Hepatocyte (in vitro differentiated cells): ENCODE measurements around the gene FAM193A. TPM values are rescaled to one million over a fixed set of nuclear protein-coding genes. Genes with fewer than 3 reads are reported as not detected.

Experiments used
- DNase-seq: peaks from one replicate; pipeline ENCODE4 v3.0.0-alpha.2; 2016; ENCODE audit warnings: low spot score
- H2AFZ ChIP-seq: fragments of 200-600 bp; sonication (generic); 2 replicates; pipeline ENCODE4 v1.6.0; 2016; ENCODE audit warnings: antibody characterized with exemption, mild to moderate bottlenecking
- H3K27ac ChIP-seq: fragments of 200-600 bp; sonication (generic); 2 replicates; pipeline ENCODE4 v1.5.1; 2016; ENCODE audit warnings: mild to moderate bottlenecking
- H3K27me3 ChIP-seq: fragments of 200-600 bp; sonication (generic); 2 replicates; pipeline ENCODE4 v1.6.1; 2016
- H3K36me3 ChIP-seq: fragments of 200-600 bp; sonication (generic); replicated peaks from 2 replicates; pipeline ENCODE4 v1.5.1; 2016; ENCODE audit warnings: low read depth; ENCODE audit not compliant: insufficient read depth
- H3K4me1 ChIP-seq: fragments of 200-600 bp; sonication (generic); 2 replicates; pipeline ENCODE4 v1.5.1; 2016; ENCODE audit warnings: mild to moderate bottlenecking, moderate library complexity; ENCODE audit not compliant: insufficient read depth
- H3K4me2 ChIP-seq: fragments of 200-600 bp; sonication (generic); 2 replicates; pipeline ENCODE4 v1.6.0; 2016
- H3K4me3 ChIP-seq: fragments of 200-600 bp; sonication (generic); 2 replicates; pipeline ENCODE4 v1.5.1; 2016; ENCODE audit warnings: mild to moderate bottlenecking
- H3K79me2 ChIP-seq: fragments of 200-600 bp; sonication (generic); 2 replicates; pipeline ENCODE4 v1.6.0; 2017; ENCODE audit warnings: mild to moderate bottlenecking
- H3K9me2 ChIP-seq: fragments of 200-600 bp; sonication (generic); replicated peaks from 2 replicates; pipeline ENCODE4 v1.6.0; 2017; ENCODE audit warnings: mild to moderate bottlenecking; ENCODE audit not compliant: insufficient read depth
- H3K9me3 ChIP-seq: fragments of 200-600 bp; sonication (generic); 2 replicates; pipeline ENCODE4 v1.5.1; 2016; ENCODE audit warnings: low read depth, mild to moderate bottlenecking
- H4K20me1 ChIP-seq: fragments of 200-600 bp; sonication (generic); 2 replicates; pipeline ENCODE4 v1.6.0; 2016; ENCODE audit warnings: mild to moderate bottlenecking; ENCODE audit not compliant: insufficient read depth, poor library complexity, severe bottlenecking
- EZH2 ChIP-seq: fragments of 200-600 bp; sonication (generic); IDR thresholded peaks from 2 replicates; pipeline ENCODE4 v1.6.1; 2016; ENCODE audit warnings: antibody characterized with exemption, mild to moderate bottlenecking, borderline replicate concordance
- EZH2phosphoT487 ChIP-seq: fragments of 200-600 bp; sonication (generic); IDR thresholded peaks from one replicate; pipeline ENCODE4 v1.6.1; 2018; ENCODE audit warnings: antibody characterized with exemption, mild to moderate bottlenecking, low read depth, moderate library complexity; ENCODE audit not compliant: unreplicated experiment, severe bottlenecking
- WGBS: methylation state at CpG from one replicate; pipeline ENCODE4 v1.1.6; 2016; ENCODE audit warnings: low lambda C conversion rate; ENCODE audit errors: missing lambda C conversion rate; 5-methylcytosine and 5-hydroxymethylcytosine counted together
- polyA plus RNA-seq: library from polyadenylated mRNA; unstranded; fragments of >200 nt; fragmentation: Nextera tagmentation; extraction: Ambion mirVana; gene quantifications from 2 replicates; pipeline ENCODE4 v1.2.1, GENCODE V29; 2016
- total RNA-seq: library from RNA; depleted of rRNA; stranded (reverse); fragments of >200 nt; gene quantifications from 2 replicates; pipeline ENCODE4 v1.2.3, GENCODE V29; 2014
- TF ChIP-seq, protein P1 (sequence below): fragments of 200-600 bp; sonication (generic); IDR thresholded peaks from 2 replicates; pipeline ENCODE4 v1.5.1; 2016; ENCODE audit warnings: antibody characterized with exemption, mild to moderate bottlenecking; ENCODE audit not compliant: poor library complexity

Gene FAM193A
- total and polyA plus RNA-seq, 2 experiments from 2014 or later, result 11.4 to 15.8 TPM

DNA sequence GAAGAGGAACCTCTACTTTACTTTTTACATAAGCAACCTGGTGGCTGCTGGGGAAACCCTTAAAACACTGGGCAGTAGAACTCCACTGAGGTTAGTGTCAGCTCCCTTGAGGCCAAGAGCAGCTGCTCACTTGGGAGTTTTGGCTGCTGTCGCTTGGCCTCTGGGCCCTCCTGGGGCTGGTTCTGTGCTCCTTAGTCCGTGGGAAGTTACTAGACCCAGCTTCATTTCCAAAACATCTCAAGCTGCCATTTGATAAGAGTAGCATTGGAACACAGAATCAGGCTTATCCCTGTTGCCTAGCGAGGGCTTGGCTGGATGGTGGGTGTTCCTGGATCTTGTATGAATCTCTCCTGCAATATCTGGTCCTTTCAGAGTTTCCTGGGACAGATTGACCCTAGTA is 41.5 kb upstream of the FAM193A start:
- H4K20me1 ChIP-seq, result peaks cover 14% of the 10 kb centered on the region

DNA sequence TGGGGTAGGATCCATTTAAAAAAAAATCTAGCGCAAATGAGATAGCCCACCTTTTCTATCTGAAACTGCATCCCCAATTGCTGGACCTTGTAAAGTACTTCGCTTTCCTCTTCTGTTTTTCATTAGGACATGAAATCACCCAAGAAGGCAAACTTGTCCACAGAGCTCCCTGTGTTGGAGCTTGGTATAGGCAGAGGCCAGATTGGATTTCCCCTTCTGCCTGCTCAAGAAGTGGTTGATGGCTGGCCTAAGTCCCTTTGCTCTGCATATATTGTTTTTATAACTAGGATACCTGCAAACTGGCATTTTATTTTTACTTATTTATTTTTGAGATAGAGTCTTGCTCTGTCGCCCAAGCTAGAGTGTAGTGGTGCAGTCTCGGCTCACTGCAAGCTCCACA is 39.1 kb upstream of the FAM193A start:
- peaks cover 18% of the 10 kb centered on the region for H4K20me1 ChIP-seq
- H3K27me3 ChIP-seq, result no peaks in the 10 kb centered on the region
- no peak overlapping the region for H3K27ac ChIP-seq
- no peaks in the 10 kb centered on the region for H3K36me3 ChIP-seq
- H2AFZ ChIP-seq, result no peak overlapping the region
- WGBS, result 98% methylated on average over 4 of the region's 4 CpGs
- H3K9me2 ChIP-seq, result no peaks in the 10 kb centered on the region
- no peaks in the 10 kb centered on the region for H3K9me3 ChIP-seq
- H3K4me2 ChIP-seq, result no peak overlapping the region
- TF ChIP-seq, protein P1, sequence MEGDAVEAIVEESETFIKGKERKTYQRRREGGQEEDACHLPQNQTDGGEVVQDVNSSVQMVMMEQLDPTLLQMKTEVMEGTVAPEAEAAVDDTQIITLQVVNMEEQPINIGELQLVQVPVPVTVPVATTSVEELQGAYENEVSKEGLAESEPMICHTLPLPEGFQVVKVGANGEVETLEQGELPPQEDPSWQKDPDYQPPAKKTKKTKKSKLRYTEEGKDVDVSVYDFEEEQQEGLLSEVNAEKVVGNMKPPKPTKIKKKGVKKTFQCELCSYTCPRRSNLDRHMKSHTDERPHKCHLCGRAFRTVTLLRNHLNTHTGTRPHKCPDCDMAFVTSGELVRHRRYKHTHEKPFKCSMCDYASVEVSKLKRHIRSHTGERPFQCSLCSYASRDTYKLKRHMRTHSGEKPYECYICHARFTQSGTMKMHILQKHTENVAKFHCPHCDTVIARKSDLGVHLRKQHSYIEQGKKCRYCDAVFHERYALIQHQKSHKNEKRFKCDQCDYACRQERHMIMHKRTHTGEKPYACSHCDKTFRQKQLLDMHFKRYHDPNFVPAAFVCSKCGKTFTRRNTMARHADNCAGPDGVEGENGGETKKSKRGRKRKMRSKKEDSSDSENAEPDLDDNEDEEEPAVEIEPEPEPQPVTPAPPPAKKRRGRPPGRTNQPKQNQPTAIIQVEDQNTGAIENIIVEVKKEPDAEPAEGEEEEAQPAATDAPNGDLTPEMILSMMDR, result no peak
- TF ChIP-seq EZH2phosphoT487, result no peak
- no peak for TF ChIP-seq EZH2
- no peaks in the 10 kb centered on the region for H3K4me1 ChIP-seq
- H3K79me2 ChIP-seq, result peaks cover 49% of the 10 kb centered on the region
- H3K4me3 ChIP-seq, result no peak overlapping the region
- no peak for DNase-seq

More for the DNA sequence above, 41.5 kb upstream of the FAM193A start:
- H3K79me2 ChIP-seq, result peaks cover 67% of the 10 kb centered on the region
- no peak for TF ChIP-seq EZH2
- TF ChIP-seq, protein P1, result no peak
- TF ChIP-seq EZH2phosphoT487, result no peak
- H3K4me1 ChIP-seq, result no peaks in the 10 kb centered on the region
- H3K4me2 ChIP-seq, result no peak overlapping the region
- H3K27me3 ChIP-seq, result no peaks in the 10 kb centered on the region
- H3K27ac ChIP-seq, result no peak overlapping the region
- H3K9me3 ChIP-seq, result no peaks in the 10 kb centered on the region
- DNase-seq, result no peak
- no peaks in the 10 kb centered on the region for H3K9me2 ChIP-seq
- 92% methylated on average over 3 of the region's 3 CpGs for WGBS
- H3K4me3 ChIP-seq, result no peak overlapping the region
- no peak overlapping the region for H2AFZ ChIP-seq
- H3K36me3 ChIP-seq, result no peaks in the 10 kb centered on the region

DNA sequence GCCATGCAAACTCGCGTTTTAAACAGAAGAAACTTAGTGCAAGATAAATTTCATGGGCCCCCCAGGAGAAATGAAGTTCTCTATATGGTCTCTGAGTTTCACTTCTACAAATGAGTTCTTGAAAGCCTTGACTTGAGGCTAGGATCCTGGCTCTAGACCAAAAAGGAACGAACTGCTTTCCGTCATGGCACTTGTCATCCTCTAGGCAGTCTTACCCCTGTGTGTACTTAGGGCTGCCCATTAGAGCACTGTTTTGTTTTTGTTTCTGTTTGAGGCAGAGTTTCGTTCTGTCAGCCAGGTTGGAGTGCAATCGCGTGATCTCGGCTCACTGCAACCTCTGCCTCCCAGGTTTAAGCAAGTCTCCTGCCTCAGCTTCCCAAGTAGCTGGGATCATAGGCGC is 38.5 kb upstream of the FAM193A start:
- peaks cover 43% of the 10 kb centered on the region for H3K79me2 ChIP-seq
- no peak overlapping the region for H2AFZ ChIP-seq
- no peak overlapping the region for H3K27ac ChIP-seq
- H3K4me3 ChIP-seq, result no peak overlapping the region
- H3K27me3 ChIP-seq, result no peaks in the 10 kb centered on the region
- peaks cover 18% of the 10 kb centered on the region for H4K20me1 ChIP-seq
- no peaks in the 10 kb centered on the region for H3K9me3 ChIP-seq
- no peak for TF ChIP-seq EZH2
- TF ChIP-seq, protein P1, result no peak
- TF ChIP-seq EZH2phosphoT487, result no peak
- DNase-seq, result no peak
- H3K9me2 ChIP-seq, result no peaks in the 10 kb centered on the region
- 96% methylated on average over 9 of the region's 9 CpGs for WGBS
- H3K4me2 ChIP-seq, result no peak overlapping the region
- H3K36me3 ChIP-seq, result no peaks in the 10 kb centered on the region
- H3K4me1 ChIP-seq, result no peaks in the 10 kb centered on the region

DNA sequence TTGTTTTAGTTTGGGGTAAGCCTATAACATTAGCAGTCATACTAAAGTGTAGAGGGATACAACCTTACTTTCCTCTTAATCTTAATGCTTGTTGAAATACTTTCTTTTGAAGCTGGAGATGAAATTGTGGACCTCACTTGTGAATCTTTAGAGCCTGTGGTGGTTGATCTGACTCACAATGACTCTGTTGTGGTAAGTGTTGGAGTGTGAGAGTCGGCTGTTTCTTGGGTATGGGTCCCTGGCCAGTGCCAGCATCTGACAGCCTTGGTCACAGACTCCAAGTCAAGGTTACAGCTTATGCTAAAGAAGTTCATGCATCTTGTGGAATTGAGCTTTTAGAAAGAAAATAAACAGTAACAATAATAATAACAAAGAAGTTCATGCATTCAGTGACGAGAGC is 35.9 kb upstream of the FAM193A start:
- Histone ChIP-seq H3K79me2 (peaks cover 27% of the 10 kb centered on the region), H4K20me1 (peaks cover 7% of the 10 kb centered on the region), H2AFZ (no peak overlapping the region), H3K9me3 (no peaks in the 10 kb centered on the region), H3K36me3 (no peaks in the 10 kb centered on the region), H3K27me3 (no peaks in the 10 kb centered on the region), H3K27ac (no peak overlapping the region), H3K4me3 (no peak overlapping the region), H3K4me1 (no peaks in the 10 kb centered on the region), H3K4me2 (no peak overlapping the region), H3K9me2 (no peaks in the 10 kb centered on the region)
- no peak for TF ChIP-seq EZH2
- TF ChIP-seq, protein P1, result no peak
- TF ChIP-seq EZH2phosphoT487, result no peak
- DNase-seq, result no peak
- WGBS, result 98% methylated on average over 2 of the region's 2 CpGs
